K562 (cell line): Measurements from ENCODE around the gene PDGFD. TPM values are rescaled to one million over a fixed set of nuclear protein-coding genes. Genes with fewer than 3 reads are reported as not detected.

ENCODE experiments used
- ATAC-seq: fragments of 200-7000 bp; cut with Tn5 transposase; 3 replicates; pipeline ENCODE4 v1.9.1; 2020; ENCODE audit warnings: moderate library complexity
- BruUV-seq: library from RNA; stranded (reverse); fragments of 400-500 nt; replicated peaks from 2 replicates; lab custom pipeline; 2021; lab: Mats Ljungman, UMichigan
- CTCF ChIA-PET: fragments of 300-600 bp; formaldehyde crosslinking; extraction: SDS; loops from one replicate; lab custom pipeline; 2021; ENCODE audit warnings: low intra/inter-chr PET ratio; lab: Yijun Ruan, JAX
- POLR2A ChIA-PET: fragments of 300-600, 350-650 bp; sonication (Branson Sonifier 250); formaldehyde crosslinking; extraction: SDS; loops from one replicate; lab custom pipeline; 2021; ENCODE audit warnings: antibody characterized with exemption, inconsistent platforms; lab: Yijun Ruan, JAX
- DNase-seq, 4 experiments: peaks; one replicate each; pipeline versions ENCODE4 v3.0.0 to v3.0.0-alpha.2; 2011 to 2018; ENCODE audit warnings: low spot score in 3 of 4, mixed read lengths in 3 of 4; ENCODE audit errors: extremely low read depth in 1 of 4
- FAIRE-seq: peaks from 2 replicates; lab custom pipeline; 2011; peaks lifted over from hg19 to GRCh38; lab: Jason Lieb, UNC
- H2AFZ ChIP-seq: 2 replicates; pipeline ENCODE4 v1.6.0; 2011; ENCODE audit warnings: low read depth, low read length, control low read depth, inconsistent platforms
- H3K27ac ChIP-seq: fragments of 200-600 bp; 3 replicates; pipeline ENCODE4 v1.8.0; 2011; ENCODE audit warnings: low read depth, mild to moderate bottlenecking, control low read depth, inconsistent platforms, low read length, moderate library complexity, mixed read lengths; ENCODE audit errors: extremely low read depth
- H3K27me3 ChIP-seq, 2 experiments: fragments of 300-600 bp in 1 of 2; 2 replicates in 1 of 2; 3 replicates in 1 of 2; pipeline versions ENCODE4 v1.6.0 to v1.8.0; 2011; ENCODE audit warnings: inconsistent platforms in 2 of 2, low read length in 2 of 2, mild to moderate bottlenecking in 1 of 2, mixed read lengths in 1 of 2, moderate library complexity in 1 of 2; ENCODE audit not compliant: control insufficient read depth in 2 of 2, insufficient read depth in 2 of 2
- H3K36me3 ChIP-seq: fragments of 300-600 bp; 3 replicates; pipeline ENCODE4 v1.8.0; 2011; ENCODE audit warnings: mild to moderate bottlenecking, low read length, inconsistent platforms; ENCODE audit not compliant: control insufficient read depth, insufficient read depth
- H3K4me1 ChIP-seq, 2 experiments: fragments of 200-600 bp in 1 of 2; replicated peaks in 1 of 2; 2 replicates in 1 of 2; 3 replicates in 1 of 2; pipeline versions ENCODE4 v1.5.1 to v1.8.0; 2011; ENCODE audit warnings: inconsistent platforms in 2 of 2, low read length in 2 of 2, mild to moderate bottlenecking in 1 of 2, mixed read lengths in 1 of 2, moderate library complexity in 1 of 2; ENCODE audit not compliant: control insufficient read depth in 2 of 2, insufficient read depth in 2 of 2
- H3K4me2 ChIP-seq: 2 replicates; pipeline ENCODE4 v1.6.1; 2011; ENCODE audit warnings: low read length, control low read depth, inconsistent platforms, mixed read lengths; ENCODE audit not compliant: insufficient read depth
- H3K4me3 ChIP-seq: fragments of 200-600 bp; sonication (generic), shearing (Covaris generic); 2 replicates; pipeline ENCODE4 v1.5.1; 2016; ENCODE audit warnings: control low read depth, inconsistent platforms
- H3K79me2 ChIP-seq: fragments of 200-600 bp; 3 replicates; pipeline ENCODE4 v1.8.0; 2011; ENCODE audit warnings: low read length, inconsistent platforms; ENCODE audit not compliant: control insufficient read depth, insufficient read depth
- H3K9ac ChIP-seq, 2 experiments: 2 replicates each; pipeline versions ENCODE4 v1.6.0 to v1.6.1; 2011; ENCODE audit warnings: low read depth in 2 of 2, low read length in 2 of 2, control low read depth in 1 of 2, inconsistent platforms in 1 of 2, mild to moderate bottlenecking in 1 of 2, mixed read lengths in 1 of 2; ENCODE audit not compliant: insufficient read depth in 1 of 2
- H3K9me1 ChIP-seq: one replicate; pipeline ENCODE4 v1.6.0; 2011; ENCODE audit warnings: inconsistent platforms, mild to moderate bottlenecking, low read length, moderate library complexity; ENCODE audit not compliant: control insufficient read depth, insufficient read depth
- H3K9me3 ChIP-seq: replicated peaks from 2 replicates; pipeline ENCODE4 v1.5.1; 2011; ENCODE audit warnings: low read depth, low read length, inconsistent platforms; ENCODE audit not compliant: control insufficient read depth, insufficient read depth
- H4K20me1 ChIP-seq: replicated peaks from 2 replicates; pipeline ENCODE4 v1.6.1; 2011; ENCODE audit warnings: low read length, inconsistent platforms, mixed read lengths; ENCODE audit not compliant: control insufficient read depth, insufficient read depth
- CBX3 ChIP-seq, 2 experiments: IDR thresholded peaks; 1 replicate in 1 of 2; 2 replicates in 1 of 2; pipeline ENCODE4 v1.6.1; 2012; ENCODE audit warnings: inconsistent platforms in 2 of 2, low read length in 2 of 2, borderline replicate concordance in 1 of 2, control low read depth in 1 of 2
- ETV6 ChIP-seq, 3 experiments: fragments of 150-350 bp in 1 of 3; sonication (generic) in 1 of 3; formaldehyde crosslinking in 1 of 3; IDR thresholded peaks; 2 replicates each; pipeline versions ENCODE4 v1.6.1 to v1.8.0; 2014 to 2022; ENCODE audit warnings: borderline replicate concordance in 2 of 3, low read depth in 2 of 3, antibody characterized with exemption in 1 of 3, low read length in 1 of 3, mild to moderate bottlenecking in 1 of 3, missing genetic modification reagents in 1 of 3
- KLF6 ChIP-seq: fragments of 250-450 bp; sonication (Bioruptor Pico); IDR thresholded peaks from 2 replicates; pipeline ENCODE4 v1.4.0; 2020; ENCODE audit warnings: mild to moderate bottlenecking, moderate library complexity, borderline replicate concordance
- RB1 ChIP-seq: fragments of 450-650 bp; IDR thresholded peaks from 2 replicates; pipeline ENCODE4 v1.6.1; 2017; ENCODE audit warnings: low read depth, mild to moderate bottlenecking
- SNIP1 ChIP-seq: fragments of 450-650 bp; IDR thresholded peaks from 2 replicates; pipeline ENCODE4 v1.7.1; 2017; ENCODE audit warnings: low read depth, mild to moderate bottlenecking
- ZNF217 ChIP-seq: sonication (generic); formaldehyde crosslinking; IDR thresholded peaks from 2 replicates; pipeline ENCODE4 v1.8.0; 2022; ENCODE audit warnings: mild to moderate bottlenecking, missing genetic modification reagents
- ZNF764 ChIP-seq: fragments of 250-450 bp; sonication (Bioruptor Pico); IDR thresholded peaks from 2 replicates; pipeline ENCODE4 v1.4.0; 2020; ENCODE audit warnings: low read depth, mild to moderate bottlenecking, moderate library complexity
- ZNF766 ChIP-seq: fragments of 200-800 bp; sonication (Bioruptor generic); conservative IDR thresholded peaks from 2 replicates; pipeline ENCODE4 v1.6.1; 2016; ENCODE audit warnings: missing genetic modification characterization, missing compliant biosample characterization
- WGBS: fragments of 100-300 bp; shearing (Covaris generic); methylation state at CpG from one replicate; pipeline ENCODE4 v1.1.6; 2016; ENCODE audit warnings: low coverage, mixed read lengths; ENCODE audit not compliant: insufficient coverage; ENCODE audit errors: missing lambda C conversion rate; 5-methylcytosine and 5-hydroxymethylcytosine counted together
- in situ Hi-C: fragments of 300-500 bp; cut with MboI; formaldehyde crosslinking; loops from 4 replicates; pipeline ENCODE4 v1.15.0; 2018; ENCODE audit warnings: inconsistent platforms, mixed read lengths
- intact Hi-C: fragments of 100-400 bp; cut with micrococcal nuclease; formaldehyde crosslinking; loops from 2 replicates; pipeline ENCODE4 v1.14.2; 2022
- polyA plus RNA-seq, 8 experiments: library from polyadenylated mRNA; depleted of rRNA in 4 of 8; stranded (reverse) in 5 of 8; unstranded in 3 of 8; fragments of >200 nt; fragmentation: Nextera tagmentation in 2 of 8; fragmentation: Illumina TruSeq in 1 of 8; extraction: Ambion mirVana in 2 of 8; extraction: Trizol in 1 of 8; gene quantifications; 2 replicates each; pipeline versions ENCODE4 v1.2.1 to v1.2.3, GENCODE V29; 2011 to 2014; ENCODE audit warnings: inconsistent platforms in 1 of 8, missing spikeins in 1 of 8
- total RNA-seq, 7 experiments: library from RNA; depleted of rRNA in 6 of 7; stranded (reverse); fragments of >200 nt in 6 of 7; fragmentation: Illumina TruSeq in 2 of 7; extraction: Trizol in 2 of 7; gene quantifications; 2 replicates each; pipeline versions ENCODE4 v1.2.1 to v1.2.3, GENCODE V29; 2011 to 2021; ENCODE audit warnings: low replicate concordance in 1 of 7
- TF ChIP-seq, protein P1 (sequence below): fragments of 250-450 bp; sonication (Bioruptor Pico); IDR thresholded peaks from 2 replicates; pipeline ENCODE4 v1.8.0; 2022; ENCODE audit warnings: moderate library complexity, mild to moderate bottlenecking, inconsistent platforms

Gene PDGFD
- total and polyA plus RNA-seq, 9 of the 15 experiments (the other 6 are each of a cell fraction or from before 2014, with no cell fraction given) = 0.11 TPM; not detected in 8

DNA sequence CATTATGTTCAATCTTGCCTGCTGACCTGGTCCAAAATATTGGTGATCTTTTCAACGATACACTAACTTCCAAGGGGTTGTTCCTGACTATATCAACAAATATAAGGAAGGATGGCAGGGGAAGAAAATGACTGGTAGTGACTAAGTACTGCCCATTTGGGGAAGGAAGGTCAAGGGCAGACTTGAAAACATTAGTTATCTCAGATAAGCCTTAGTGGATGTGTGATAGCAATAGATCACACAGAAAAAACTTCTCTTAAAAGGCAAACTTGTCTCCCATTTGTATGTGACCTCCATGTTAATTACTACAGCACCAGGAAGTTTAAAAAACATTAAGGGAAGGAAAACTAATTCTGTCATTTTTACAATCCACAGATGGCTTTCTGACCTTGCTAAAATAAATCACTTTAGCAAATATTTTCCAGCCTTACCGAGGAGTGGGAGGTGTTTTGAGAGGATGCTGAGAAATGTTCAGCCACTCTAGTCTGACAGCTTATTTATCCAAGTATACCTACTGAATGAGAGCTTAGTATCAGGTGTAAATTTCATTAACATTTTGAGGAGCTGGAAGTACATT is 215.7 kb downstream of the PDGFD start:
- Histone ChIP-seq H3K9me1 (no peaks in the 10 kb centered on the region), H3K4me3 (no peak overlapping the region), H3K4me2 (no peak overlapping the region)
- BruUV-seq = no TSS peak
- 3% methylated on average over 2 of the region's 2 CpGs for WGBS
- no peak for TF ChIP-seq ZNF766 (CRISPR knock-in tag)
- TF ChIP-seq, protein P1, sequence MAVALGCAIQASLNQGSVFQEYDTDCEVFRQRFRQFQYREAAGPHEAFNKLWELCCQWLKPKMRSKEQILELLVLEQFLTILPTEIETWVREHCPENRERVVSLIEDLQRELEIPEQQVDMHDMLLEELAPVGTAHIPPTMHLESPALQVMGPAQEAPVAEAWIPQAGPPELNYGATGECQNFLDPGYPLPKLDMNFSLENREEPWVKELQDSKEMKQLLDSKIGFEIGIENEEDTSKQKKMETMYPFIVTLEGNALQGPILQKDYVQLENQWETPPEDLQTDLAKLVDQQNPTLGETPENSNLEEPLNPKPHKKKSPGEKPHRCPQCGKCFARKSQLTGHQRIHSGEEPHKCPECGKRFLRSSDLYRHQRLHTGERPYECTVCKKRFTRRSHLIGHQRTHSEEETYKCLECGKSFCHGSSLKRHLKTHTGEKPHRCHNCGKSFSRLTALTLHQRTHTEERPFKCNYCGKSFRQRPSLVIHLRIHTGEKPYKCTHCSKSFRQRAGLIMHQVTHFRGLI (CRISPR knock-in tag) = no peak
- no peak for TF ChIP-seq SNIP1
- TF ChIP-seq RB1 = no peak
- no peak for TF ChIP-seq ZNF217
- no peak for TF ChIP-seq ETV6 (IDR thresholded peaks at IDR 0.05; ENCODE audit: borderline replicate concordance in 1 of 2, low read depth in 2 of 2, low read length in 1 of 2)
- TF ChIP-seq ETV6 (CRISPR knock-in tag; IDR thresholded peaks at IDR 0.05; ENCODE audit: borderline replicate concordance) = no peak
- TF ChIP-seq KLF6 (CRISPR knock-in tag) = no peak
- TF ChIP-seq ZNF764 (CRISPR knock-in tag) = no peak
- no peak for TF ChIP-seq CBX3 (IDR thresholded peaks at IDR 0.05; ENCODE audit: borderline replicate concordance in 1 of 2, low read length in 2 of 2)
- TF ChIP-seq, all 486 proteins: peak for 0
- no peaks in the 10 kb centered on the region for H3K79me2 ChIP-seq
- POLR2A ChIA-PET = no interaction called here
- in situ Hi-C loops = no loop called here
- H3K27ac ChIP-seq = no peak overlapping the region
- no peaks in the 10 kb centered on the region for H4K20me1 ChIP-seq
- FAIRE-seq (no peak), ATAC-seq (no peak), DNase-seq (no peak)
- no peaks in the 10 kb centered on the region for H3K27me3 ChIP-seq
- no peaks in the 10 kb centered on the region for H3K4me1 ChIP-seq
- CTCF ChIA-PET = no interaction called here
- intact Hi-C loops = no loop called here
- no peaks in the 10 kb centered on the region for H3K36me3 ChIP-seq
- no peak overlapping the region for H3K9ac ChIP-seq
- no peaks in the 10 kb centered on the region for H3K9me3 ChIP-seq
- no peak overlapping the region for H2AFZ ChIP-seq
